ENCODE data around the gene WDR62.
"Not testable (repeated sequence)": the region's sequence is repeated elsewhere in the genome, so short reads cannot be mapped to it uniquely, and the experiment has no call there.

WDR62 gene

GRCh38 chr19:36027696-36028095, 27.0 kb upstream of the WDR62 start:
- TF ChIP-seq, protein P1, sequence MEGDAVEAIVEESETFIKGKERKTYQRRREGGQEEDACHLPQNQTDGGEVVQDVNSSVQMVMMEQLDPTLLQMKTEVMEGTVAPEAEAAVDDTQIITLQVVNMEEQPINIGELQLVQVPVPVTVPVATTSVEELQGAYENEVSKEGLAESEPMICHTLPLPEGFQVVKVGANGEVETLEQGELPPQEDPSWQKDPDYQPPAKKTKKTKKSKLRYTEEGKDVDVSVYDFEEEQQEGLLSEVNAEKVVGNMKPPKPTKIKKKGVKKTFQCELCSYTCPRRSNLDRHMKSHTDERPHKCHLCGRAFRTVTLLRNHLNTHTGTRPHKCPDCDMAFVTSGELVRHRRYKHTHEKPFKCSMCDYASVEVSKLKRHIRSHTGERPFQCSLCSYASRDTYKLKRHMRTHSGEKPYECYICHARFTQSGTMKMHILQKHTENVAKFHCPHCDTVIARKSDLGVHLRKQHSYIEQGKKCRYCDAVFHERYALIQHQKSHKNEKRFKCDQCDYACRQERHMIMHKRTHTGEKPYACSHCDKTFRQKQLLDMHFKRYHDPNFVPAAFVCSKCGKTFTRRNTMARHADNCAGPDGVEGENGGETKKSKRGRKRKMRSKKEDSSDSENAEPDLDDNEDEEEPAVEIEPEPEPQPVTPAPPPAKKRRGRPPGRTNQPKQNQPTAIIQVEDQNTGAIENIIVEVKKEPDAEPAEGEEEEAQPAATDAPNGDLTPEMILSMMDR (conservative IDR thresholded peaks at IDR 0.05) = no peak
- H3K27ac ChIP-seq = no peak overlapping the region

- H3K27ac ChIP-seq = no peak overlapping the region
- TF ChIP-seq, protein P1 (conservative IDR thresholded peaks at IDR 0.05) = no peak
These were observed 26.2 kb upstream of the WDR62 start for GRCh38 chr19:36028313-36029041.

DNA sequence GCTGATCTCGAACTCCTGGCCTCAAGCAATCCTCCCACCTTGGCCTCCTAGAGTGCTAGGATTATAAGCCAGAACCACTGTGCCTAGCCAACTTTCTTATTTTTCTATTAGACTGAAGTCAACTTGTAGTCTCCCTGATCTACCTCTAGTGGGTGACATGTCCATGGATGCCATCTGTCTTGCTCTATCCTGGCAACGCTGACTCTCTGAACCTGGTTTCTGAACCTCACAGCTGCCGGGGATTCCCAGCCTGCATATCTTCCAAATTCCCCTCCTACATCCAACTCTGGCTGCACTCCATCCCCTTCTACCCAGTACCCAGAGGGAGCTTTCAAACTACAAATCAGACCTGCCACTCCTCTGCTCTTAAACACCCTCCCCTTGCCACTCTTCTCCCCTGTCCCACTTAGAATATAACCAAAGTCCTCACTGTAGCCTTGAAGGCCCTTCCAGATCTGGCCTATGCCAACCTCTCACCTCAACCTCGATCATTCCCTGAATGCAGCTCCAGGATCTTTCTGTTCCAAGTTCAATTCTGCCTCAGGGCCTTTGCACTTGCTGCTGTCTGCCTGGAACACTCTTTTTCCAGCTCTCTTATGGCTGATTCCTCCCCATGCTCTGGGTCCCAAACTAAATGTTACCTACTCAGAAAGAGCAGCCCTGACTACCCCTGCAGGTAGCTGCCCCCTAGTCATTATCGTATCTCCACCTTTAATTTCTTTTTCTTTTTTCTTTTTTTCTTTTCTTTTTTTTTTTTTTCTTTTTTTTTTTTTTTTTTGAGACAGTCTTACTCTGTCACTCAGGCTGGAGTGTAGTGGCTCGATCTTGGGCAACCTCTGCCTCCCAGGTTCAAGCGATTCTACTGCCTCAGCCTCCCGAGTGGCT, 24.2 kb upstream of the WDR62 start:
- H3K27ac ChIP-seq = no peak overlapping the region
- TF ChIP-seq, protein P1 (conservative IDR thresholded peaks at IDR 0.05) = no peak

DNA sequence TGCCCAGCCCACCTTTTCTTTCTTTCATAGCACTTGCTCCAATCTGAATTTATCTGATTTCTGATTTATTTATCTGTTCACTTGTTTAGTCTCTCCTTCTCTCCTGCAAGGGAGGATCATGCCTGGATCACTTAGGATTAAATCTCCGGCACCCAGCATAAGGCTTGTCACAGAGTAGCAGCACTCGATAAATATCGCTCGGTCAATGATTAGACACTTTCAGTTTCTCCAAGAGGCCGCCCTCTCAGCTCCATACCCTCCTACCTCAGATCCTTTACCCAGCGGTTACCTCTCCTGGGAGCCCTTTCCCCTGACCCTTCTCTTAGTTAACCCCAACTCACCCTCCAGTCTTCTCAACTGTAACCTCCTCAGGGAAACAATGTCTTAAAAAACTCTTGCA, 23.4 kb upstream of the WDR62 start:
- no peak overlapping the region for H3K27ac ChIP-seq
- TF ChIP-seq, protein P1 (conservative IDR thresholded peaks at IDR 0.05) = no peak

DNA sequence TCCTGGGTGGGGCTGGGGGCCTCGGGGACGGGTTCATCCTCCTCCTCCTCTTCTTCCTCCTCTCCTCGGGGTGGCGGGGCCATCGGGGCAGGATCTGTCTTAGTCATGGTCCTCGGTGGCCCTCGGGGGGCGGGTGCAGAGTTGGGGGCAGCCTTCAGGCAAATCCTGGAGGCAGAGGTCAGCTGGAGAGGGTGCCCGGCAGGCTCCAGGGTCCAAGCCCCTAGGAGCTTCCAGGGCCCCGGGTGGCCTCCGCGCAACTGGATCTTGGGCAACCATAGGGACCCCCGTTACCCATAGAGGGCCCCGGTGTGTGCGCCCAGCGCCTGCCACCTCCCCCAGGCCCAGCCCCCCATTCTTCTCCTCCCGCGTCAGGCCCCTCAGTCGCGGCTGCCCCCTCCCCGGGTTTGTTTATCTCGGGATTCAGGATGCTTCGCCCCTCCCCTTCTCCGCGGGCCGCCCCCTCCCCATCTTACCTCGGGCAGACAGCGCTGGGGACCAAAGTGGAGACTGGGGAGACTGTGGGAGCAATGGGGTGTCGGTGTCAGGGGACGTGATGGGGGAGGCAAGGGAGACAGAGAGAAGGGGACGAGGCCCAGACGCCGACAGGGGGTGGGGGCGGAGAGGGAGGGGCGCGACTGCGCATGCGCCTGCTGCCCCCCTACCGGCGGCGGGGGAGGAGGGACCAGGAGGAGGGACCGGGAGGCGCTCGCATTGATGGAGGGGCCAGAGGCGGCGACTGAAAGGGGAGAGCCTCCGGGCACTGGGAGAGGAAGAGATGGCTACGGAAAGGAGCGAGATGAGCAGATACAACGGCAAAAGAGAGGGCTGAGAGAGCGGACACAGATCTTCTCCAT, 22.2 kb upstream of the WDR62 start, which contains the start of gene CLIP3:
Gene CLIP3 (minus strand): TSS at position 623 of the 854 bp plus-strand sequence. CDS start 516 bp downstream, at position 107.
- TF ChIP-seq, protein P1 (conservative IDR thresholded peaks at IDR 0.05) = no peak
- H3K27ac ChIP-seq = no peak within 1 kb of the TSS

DNA sequence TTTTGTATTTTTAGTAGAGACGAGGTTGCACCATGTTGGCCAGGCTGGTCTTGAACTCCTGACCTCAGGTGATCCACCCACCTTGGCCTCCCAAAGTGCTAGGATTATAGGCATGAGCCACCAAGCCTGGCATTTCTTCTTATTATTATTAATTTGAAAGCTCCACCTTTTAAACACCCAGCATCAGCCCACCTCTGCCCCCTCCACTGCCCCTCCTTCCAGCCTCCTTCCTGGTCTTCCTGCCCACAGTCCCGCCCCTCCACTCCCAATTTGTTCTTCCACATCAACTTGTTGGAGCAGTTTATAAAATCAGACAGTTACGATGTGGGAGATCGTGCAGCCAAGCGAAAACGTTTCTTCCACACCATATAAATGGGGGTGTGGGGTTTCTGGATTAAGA, 14.2 kb upstream of the WDR62 start:
- H3K27ac ChIP-seq = no peak overlapping the region
- TF ChIP-seq, protein P1 (conservative IDR thresholded peaks at IDR 0.05) = no peak

GRCh38 chr19:36041092-36041491, 13.6 kb upstream of the WDR62 start:
- not testable (repeated sequence) for H3K27ac ChIP-seq
